Heart right ventricle (tissue), 16 donors: ENCODE data around the gene CIZ1. TPM values are rescaled to one million over a fixed set of nuclear protein-coding genes. Genes with fewer than 3 reads are reported as not detected.
"Not testable (repeated sequence)": the region's sequence is repeated elsewhere in the genome, so short reads cannot be mapped to it uniquely, and the experiment has no call there.

Experiments used
- ATAC-seq, 8 donors: fragments of 200-7000 bp; cut with Tn5 transposase; one replicate each; pipeline ENCODE4 v1.9.1; 2020; ENCODE audit warnings: mild to moderate bottlenecking in 8 of 8, moderate library complexity in 8 of 8, moderate number of reproducible peaks in 1 of 8
- DNase-seq, 2 donors: peaks; one replicate each; pipeline ENCODE4 v3.0.0-alpha.2; 2020
- H3K27ac ChIP-seq, 10 donors: fragments of 200-600 bp; sonication (generic) in 2 of 10; one replicate each; pipeline versions ENCODE4 v1.5.0 to v1.8.0; 2020 to 2022; ENCODE audit warnings: mild to moderate bottlenecking in 3 of 10
- H3K27me3 ChIP-seq, 7 donors: fragments of 200-600 bp; one replicate each; pipeline ENCODE4 v1.8.0; 2021 to 2022; ENCODE audit warnings: mild to moderate bottlenecking in 2 of 7
- H3K36me3 ChIP-seq, 9 donors: fragments of 200-600 bp; sonication (generic) in 1 of 9; one replicate each; pipeline versions ENCODE4 v1.5.0 to v1.8.0; 2020 to 2022; ENCODE audit warnings: mild to moderate bottlenecking in 2 of 9
- H3K4me1 ChIP-seq, 9 donors: fragments of 200-600 bp; sonication (generic) in 1 of 9; one replicate each; pipeline versions ENCODE4 v1.5.0 to v1.8.0; 2020 to 2022; ENCODE audit warnings: mild to moderate bottlenecking in 4 of 9
- H3K4me3 ChIP-seq, 10 donors: fragments of 200-600 bp; sonication (generic) in 2 of 10; one replicate each; pipeline versions ENCODE4 v1.5.0 to v1.8.0; 2020 to 2022; ENCODE audit warnings: mild to moderate bottlenecking in 7 of 10, moderate library complexity in 2 of 10
- H3K9me3 ChIP-seq, 11 donors: fragments of 200-600 bp in 10 of 11; sonication (generic) in 2 of 11; one replicate each; pipeline versions ENCODE4 v1.5.0 to v1.8.0; 2013 to 2022; ENCODE audit warnings: mild to moderate bottlenecking in 2 of 11, control low read depth in 1 of 11, moderate library complexity in 1 of 11
- CTCF ChIP-seq, 9 donors: fragments of 200-600 bp; sonication (generic) in 2 of 9; IDR thresholded peaks; one replicate each; pipeline versions ENCODE4 v1.5.0 to v1.8.0; 2021 to 2022; ENCODE audit warnings: antibody characterized with exemption in 9 of 9, mild to moderate bottlenecking in 5 of 9, moderate library complexity in 1 of 9
- WGBS, 2 donors: extraction: QIAGEN DNeasy Blood & Tissue Kit; methylation state at CpG; one replicate each; pipeline ENCODE4 v1.1.7; 2013; ENCODE audit warnings: inconsistent platforms in 1 of 2; 5-methylcytosine and 5-hydroxymethylcytosine counted together
- intact Hi-C, 10 donors: fragments of 100-400 bp; cut with DNase I; formaldehyde crosslinking; loops; one replicate each; pipeline versions ENCODE4 v1.11.1 to v1.14.2; 2022
- polyA plus RNA-seq, 2 donors: library from polyadenylated mRNA; stranded (reverse); fragments of 200-250 nt; gene quantifications; one replicate each; pipeline ENCODE4 v1.2.3, GENCODE V29; 2013
- total RNA-seq, 10 donors: library from RNA; stranded (reverse); fragmentation: NEBNext Ultra II Directional in 3 of 10; extraction: Animal tissue kit (Norgen Biotek cat#: 25700) in 3 of 10; gene quantifications; one replicate each; pipeline versions ENCODE4 v1.2.1 to v1.2.4, GENCODE V29; 2021 to 2023
- donor health status: Arrhythmogenic right ventricular cardiomyopathy.
- donor health status: ischemic (EF 13 %, LVEDD 7.1; RV severe dilation, severe dysfunction).
- donor health status: healthy with polysubstance abuse.
- donor health status: DM: no; HTN: yes; CAD: no.
- donor health status: DM: no; HTN: no; CAD: no.
- donor health status: ischemic (EF 25% LVEDD 6.9; RV normal size, moderate dysfunction).
- donor health status: ischemic (EF 25% LVEDD 5.7; RV mildly dilated, moderate dysfunction).
- donor health status: healthy.
- donor health status: DM: yes; HTN: yes; CAD: no.
- donor health status: Ischemic cardiomyopathy.
- donor health status: ischemic (EF 35%, LVEDD 5.7; RV mildly dilated, moderate dysfunction).
- donor health status: nonischemic (EF 11% LVEDD 7.7; RV severe dilation, severe dysfunction).
- donor health status: DM: yes; HTN: yes; CAD: no.
- donor health status: PGD.
- donor health status: ischemic (EF 29% LVEDD 5.4; RV normal size, mild dysfunction).
- donor health status: nonischemic (EF 23%, LVEDD 6.1; RV moderate dilation, normal function).

The CIZ1 gene
- total and polyA plus RNA-seq, 12 donors, result 39.7 to 96.0 (median 75.0) TPM

- no peak overlapping the region for H3K27ac ChIP-seq
- intact Hi-C loops, result no loop called here
- ATAC-seq (no peak), DNase-seq (peak in 1 of 2 donors; percentile 2)
- H3K27me3 ChIP-seq, result no peaks in the 10 kb centered on the region
- no peaks in the 10 kb centered on the region for H3K36me3 ChIP-seq
- no peaks in the 10 kb centered on the region for H3K9me3 ChIP-seq
- TF ChIP-seq CTCF (IDR thresholded peaks at IDR 0.05), result no peak
- peaks cover 0 to 23% (median 14%) of the 10 kb centered on the region in 9 donors for H3K4me1 ChIP-seq
- H3K4me3 ChIP-seq, result no peak overlapping the region
- 54 to 82% methylated on average over 8 to 9 of the region's 16 CpGs for WGBS, 2 donors
Observed at GRCh38 chr9:128139621-128140020, 51.8 kb downstream of the CIZ1 start.

GRCh38 chr9:128138001-128138400, 53.4 kb downstream of the CIZ1 start:
- DNase-seq (peak in 1 of 2 donors; percentile 3), ATAC-seq (no peak)
- Histone ChIP-seq H3K4me1 (peaks cover 0 to 12% (median 2%) of the 10 kb centered on the region in 9 donors), H3K9me3 (peaks cover 0 to 6% (median 0%) of the 10 kb centered on the region in 11 donors), H3K27me3 (no peaks in the 10 kb centered on the region), H3K27ac (no peak overlapping the region), H3K4me3 (no peak overlapping the region), H3K36me3 (no peaks in the 10 kb centered on the region)
- TF ChIP-seq CTCF (IDR thresholded peaks at IDR 0.05), result no peak
- intact Hi-C loops, result no loop called here
- WGBS, 2 donors, result 90 to 91% methylated on average over 3 of the region's 3 CpGs

DNA sequence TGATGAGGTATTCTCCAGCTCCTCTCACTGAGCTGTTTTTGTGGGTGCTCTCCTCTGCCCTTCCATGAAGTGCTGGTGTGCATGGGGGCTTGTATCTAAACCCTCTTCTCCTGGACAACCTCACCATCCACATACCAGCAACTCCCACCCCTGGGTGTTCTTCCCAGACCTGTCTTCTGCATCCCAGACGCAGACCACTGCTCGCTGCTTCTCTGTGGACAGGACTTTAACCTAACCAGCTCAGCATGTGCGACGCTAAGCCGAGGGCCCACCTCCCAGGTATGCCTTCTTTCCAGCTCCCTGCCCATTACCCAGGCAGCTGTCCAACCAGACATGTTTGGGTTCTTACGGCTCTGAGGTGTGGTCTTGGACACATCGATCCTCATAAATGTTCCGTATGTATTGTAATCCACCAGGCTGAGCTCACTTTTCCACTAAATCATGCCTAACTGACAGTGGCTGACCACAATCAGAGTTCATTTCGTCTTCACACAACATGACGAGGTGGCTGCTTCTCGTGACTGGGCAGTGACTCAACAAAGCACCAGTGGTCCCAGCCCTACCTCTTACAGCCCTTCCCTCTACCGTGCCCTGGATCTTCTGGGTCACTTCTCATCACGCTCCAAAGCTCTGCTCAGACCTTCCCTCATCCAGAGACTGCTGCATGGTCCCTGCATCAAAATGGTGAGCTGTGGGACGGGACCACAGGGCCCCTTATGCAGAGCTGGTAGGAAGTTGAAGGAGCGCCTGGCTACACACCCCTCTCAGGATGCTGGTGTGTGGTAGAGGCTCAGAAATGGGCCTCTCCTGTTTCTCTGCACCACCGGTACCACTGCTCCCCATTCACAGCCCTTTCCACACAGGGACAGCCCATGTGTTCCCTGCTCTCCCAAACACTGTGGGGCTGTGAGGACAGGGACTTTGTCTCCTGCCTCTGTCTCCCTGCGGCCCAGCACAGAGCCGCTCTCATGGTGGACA, 54.3 kb downstream of the CIZ1 start:
- WGBS, 2 donors, result 93 to 94% methylated on average over 18 of the region's 18 CpGs
- Histone ChIP-seq H3K27ac (no peak overlapping the region), H3K9me3 (peaks cover 0 to 6% (median 0%) of the 10 kb centered on the region in 11 donors), H3K4me3 (no peak overlapping the region), H3K36me3 (no peaks in the 10 kb centered on the region), H3K4me1 (peaks cover 0 to 9% (median 0%) of the 10 kb centered on the region in 9 donors), H3K27me3 (no peaks in the 10 kb centered on the region)
- DNase-seq (peak in 1 of 2 donors; percentile 6), ATAC-seq (peak in 2 of 8 donors; percentile 27 to 37)
- TF ChIP-seq CTCF (IDR thresholded peaks at IDR 0.05), result no peak
- intact Hi-C loops, result no loop called here

DNA sequence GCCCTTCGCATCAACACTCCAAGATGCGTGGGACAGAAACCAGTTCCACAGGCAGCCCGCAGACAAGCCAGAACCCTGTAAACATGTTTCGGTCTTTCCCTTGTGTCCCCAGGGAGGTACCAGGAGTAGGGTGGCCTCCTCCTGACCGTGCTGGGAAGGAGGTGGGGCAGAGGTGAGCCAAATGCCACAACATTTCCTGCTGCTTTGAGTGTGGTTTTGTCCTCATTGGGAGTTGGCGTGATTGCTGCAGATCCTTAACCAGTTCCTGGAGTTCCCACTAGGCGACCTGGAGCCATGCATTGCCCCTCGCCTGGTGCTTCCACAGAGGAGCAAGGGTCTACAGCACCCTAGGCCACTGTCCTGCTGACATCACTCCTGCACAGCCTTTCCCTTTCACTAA, 55.8 kb downstream of the CIZ1 start:
- WGBS, 2 donors, result 74 to 79% methylated on average over 8 of the region's 8 CpGs
- H3K36me3 ChIP-seq, H3K27ac ChIP-seq, H3K9me3 ChIP-seq, H3K4me3 ChIP-seq, ATAC-seq, intact Hi-C loops, H3K27me3 ChIP-seq: not testable (repeated sequence)
- peaks cover 0 to 12% (median 5%) of the 10 kb centered on the region in 9 donors for H3K4me1 ChIP-seq
- peak in 1 of 2 donors; percentile 1 for DNase-seq

DNA sequence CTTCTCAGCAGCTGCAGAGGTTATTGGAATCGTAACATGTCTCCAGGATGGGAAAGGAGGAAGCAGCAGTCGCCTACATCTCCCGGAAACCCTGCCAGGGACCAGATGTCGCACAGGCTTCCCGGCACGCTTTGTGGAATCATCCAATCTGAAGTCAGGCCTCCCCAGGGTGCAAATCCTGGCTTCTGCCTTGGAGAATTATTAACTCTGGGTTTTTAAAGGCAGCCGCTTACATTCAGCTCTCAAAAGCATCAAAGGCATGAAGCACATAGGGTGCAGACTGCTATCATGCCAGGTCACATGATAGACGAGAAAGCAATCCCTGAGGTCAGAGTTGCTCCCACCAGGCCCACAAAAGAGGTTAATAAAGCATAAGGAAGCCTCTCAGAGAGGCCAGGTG, 59.2 kb downstream of the CIZ1 start:
- H3K9me3 ChIP-seq, result peaks cover 0 to 10% (median 0%) of the 10 kb centered on the region in 11 donors
- ATAC-seq, H3K36me3 ChIP-seq, intact Hi-C loops, H3K27me3 ChIP-seq, H3K4me3 ChIP-seq: not testable (repeated sequence)
- peaks cover 0 to 24% (median 14%) of the 10 kb centered on the region in 9 donors for H3K4me1 ChIP-seq
- DNase-seq, result peak; percentile 35 to 51
- WGBS, 2 donors, result 39 to 47% methylated on average over 8 of the region's 8 CpGs
- peak overlapping the region in 4 of 10 donors; percentile 16 to 58 (median 35) for H3K27ac ChIP-seq

DNA sequence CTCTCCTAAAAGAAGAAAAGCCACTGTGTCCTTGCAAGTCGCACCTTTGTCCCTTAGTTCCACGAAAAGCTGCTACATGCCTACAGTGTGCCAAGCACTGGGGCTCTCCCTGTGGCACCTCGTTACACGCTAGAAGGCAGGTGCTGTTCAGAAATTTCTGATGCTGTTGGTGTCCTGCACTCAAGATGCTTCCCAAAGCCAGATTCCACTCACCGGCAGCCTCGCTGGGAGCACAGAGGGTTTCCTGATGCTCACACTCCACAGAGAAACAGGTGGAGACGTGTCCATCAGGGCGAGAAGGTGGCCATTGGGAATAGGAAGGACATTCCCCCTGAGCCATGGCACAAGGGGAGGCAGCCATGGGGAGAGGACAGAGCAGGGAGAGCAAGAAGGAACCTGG, 60.0 kb downstream of the CIZ1 start:
- peaks cover 5 to 31% (median 19%) of the 10 kb centered on the region in 9 donors for H3K4me1 ChIP-seq
- H3K36me3 ChIP-seq, ATAC-seq, intact Hi-C loops, H3K27me3 ChIP-seq, H3K4me3 ChIP-seq: not testable (repeated sequence)
- peak overlapping the region in 5 of 10 donors; percentile 26 to 58 (median 34) for H3K27ac ChIP-seq
- WGBS, 2 donors, result 88 to 89% methylated on average over 8 of the region's 8 CpGs
- peaks cover 0 to 10% (median 0%) of the 10 kb centered on the region in 11 donors for H3K9me3 ChIP-seq
- DNase-seq, result peak in 1 of 2 donors; percentile 5

DNA sequence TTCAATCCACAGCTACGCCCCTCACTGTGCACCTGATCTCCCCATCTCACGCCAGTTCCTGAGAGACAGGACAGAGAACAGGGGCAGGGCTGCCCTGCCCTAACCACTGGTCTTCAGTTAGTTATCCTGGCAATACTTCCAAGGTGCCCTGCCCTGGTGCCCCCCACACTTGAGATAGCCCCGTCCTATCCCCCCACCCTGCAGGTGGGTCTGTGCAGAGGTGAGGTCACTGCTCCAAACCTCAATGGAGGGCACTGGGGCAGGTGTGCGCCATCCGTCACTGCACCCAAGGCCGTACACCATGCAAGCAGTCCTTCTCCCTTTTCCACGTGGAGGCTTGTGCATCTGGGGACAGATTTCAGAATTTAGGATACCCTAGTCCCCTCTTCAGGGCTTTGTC, 60.7 kb downstream of the CIZ1 start:
- 66 to 73% methylated on average over 7 of the region's 7 CpGs for WGBS, 2 donors
- ATAC-seq, H3K4me3 ChIP-seq, H3K27ac ChIP-seq, H3K27me3 ChIP-seq, H3K36me3 ChIP-seq, intact Hi-C loops: not testable (repeated sequence)
- DNase-seq, result peak in 1 of 2 donors; percentile 1
- Histone ChIP-seq H3K4me1 (peaks cover 11 to 38% (median 26%) of the 10 kb centered on the region in 9 donors), H3K9me3 (peaks cover 0 to 10% (median 0%) of the 10 kb centered on the region in 11 donors)
